CD4-positive, alpha-beta T cell (primary cell): ENCODE measurements around the gene COG2. TPM values are rescaled to one million over a fixed set of nuclear protein-coding genes. Genes with fewer than 3 reads are reported as not detected.

Experiments
- ATAC-seq: fragments of 200-7000 bp; cut with Tn5 transposase; one replicate; pipeline ENCODE4 v1.10.0; 2022; ENCODE audit warnings: mild to moderate bottlenecking; ENCODE audit not compliant: poor library complexity
- CTCF ChIA-PET: fragments of 350-600 bp; sonication (Branson Sonifier 250); formaldehyde crosslinking; loops from one replicate; lab custom pipeline; 2021; ENCODE audit warnings: antibody characterized with exemption, inconsistent platforms; lab: Charles Lee
- POLR2A ChIA-PET: fragments of 350-600 bp; sonication (Branson Sonifier 250); formaldehyde crosslinking; loops from one replicate; lab custom pipeline; 2021; ENCODE audit warnings: antibody characterized with exemption, inconsistent platforms; lab: Charles Lee
- DNase-seq, 14 experiments: peaks; one replicate each; pipeline ENCODE4 v3.0.0-alpha.2; 2013 to 2020; ENCODE audit warnings: mixed read lengths in 2 of 14
- H3K27ac ChIP-seq, 2 donors: one replicate each; pipeline versions ENCODE4 v1.5.1 to v1.7.0; 2013; ENCODE audit warnings: low read length in 2 of 2, low read depth in 1 of 2, mild to moderate bottlenecking in 1 of 2
- H3K27me3 ChIP-seq, 2 experiments: 1 replicate in 1 of 2; 2 replicates in 1 of 2; pipeline versions ENCODE4 v1.6.1 to v1.7.0; 2013; ENCODE audit warnings: low read length in 2 of 2, control low read depth in 1 of 2, mild to moderate bottlenecking in 1 of 2, moderate library complexity in 1 of 2; ENCODE audit not compliant: insufficient read depth in 2 of 2, control insufficient read depth in 1 of 2
- H3K36me3 ChIP-seq: one replicate; pipeline ENCODE4 v1.6.1; 2013; ENCODE audit warnings: low read length, control low read depth; ENCODE audit not compliant: insufficient read depth
- H3K4me1 ChIP-seq: one replicate; pipeline ENCODE4 v1.6.1; 2013; ENCODE audit warnings: low read length, control low read depth; ENCODE audit not compliant: insufficient read depth
- H3K4me3 ChIP-seq: one replicate; pipeline ENCODE4 v1.5.1; 2013; ENCODE audit warnings: mild to moderate bottlenecking, low read length, moderate library complexity
- H3K9me3 ChIP-seq, 2 experiments: 1 replicate in 1 of 2; 2 replicates in 1 of 2; pipeline versions ENCODE4 v1.6.1 to v1.7.0; 2013; ENCODE audit warnings: low read length in 2 of 2, mild to moderate bottlenecking in 2 of 2, control low read depth in 1 of 2, moderate library complexity in 1 of 2; ENCODE audit not compliant: control insufficient read depth in 1 of 2, insufficient read depth in 1 of 2
- H3K27ac Mint-ChIP-seq: one replicate; pipeline ENCODE4 v1.8.0; 2020; ENCODE audit warnings: mixed read lengths
- H3K27me3 Mint-ChIP-seq: one replicate; pipeline ENCODE4 v1.8.0; 2021; ENCODE audit warnings: mixed read lengths
- H3K36me3 Mint-ChIP-seq: one replicate; pipeline ENCODE4 v1.8.0; 2021; ENCODE audit warnings: low read depth, mixed read lengths
- H3K4me1 Mint-ChIP-seq: one replicate; pipeline ENCODE4 v1.8.0; 2021; ENCODE audit warnings: low read depth, mixed read lengths
- H3K4me3 Mint-ChIP-seq: one replicate; pipeline ENCODE4 v1.8.0; 2020; ENCODE audit warnings: mild to moderate bottlenecking, mixed read lengths
- H3K9me3 Mint-ChIP-seq: one replicate; pipeline ENCODE4 v1.8.0; 2020; ENCODE audit warnings: mixed read lengths
- CTCF ChIP-seq: fragments of 200-600 bp; IDR thresholded peaks from one replicate; pipeline ENCODE4 v1.8.0; 2022; ENCODE audit warnings: antibody characterized with exemption, mild to moderate bottlenecking
- intact Hi-C, 2 experiments: fragments of 100-400 bp; cut with DNase I in 1 of 2; cut with micrococcal nuclease in 1 of 2; formaldehyde crosslinking; loops; one replicate each; pipeline versions ENCODE4 v1.15.1 to v1.9.0; 2023 to 2025; cut with DNase I, micrococcal nuclease
- total RNA-seq, 174 experiments: library from RNA in 2 of 174; stranded (reverse) in 2 of 174; gene quantifications; one replicate each; pipeline ENCODE4 v1.2.3 and lab custom pipeline; 2021 to 2026

COG2 gene
- total RNA-seq, 2 experiments from 2014 or later, result 17.3 to 21.4 TPM

GRCh38 chr1:230595181-230595580, 47.1 kb upstream of the COG2 start:
- H3K9me3 Mint-ChIP-seq, result no peaks in the 10 kb centered on the region
- TF ChIP-seq CTCF, result no peak
- H3K27me3 Mint-ChIP-seq, result peaks cover 39% of the 10 kb centered on the region
- Histone ChIP-seq H3K4me3 (no peak overlapping the region), H3K27ac (no peak overlapping the region), H3K36me3 (no peaks in the 10 kb centered on the region), H3K27me3 (peaks cover 6 to 19% of the 10 kb centered on the region in 2 experiments), H3K9me3 (no peaks in the 10 kb centered on the region), H3K4me1 (no peaks in the 10 kb centered on the region)
- DNase-seq, result no peak
- no peak overlapping the region for H3K27ac Mint-ChIP-seq
- no peaks in the 10 kb centered on the region for H3K4me1 Mint-ChIP-seq
- no peaks in the 10 kb centered on the region for H3K36me3 Mint-ChIP-seq
- intact Hi-C loops, result no loop called here
- no peak overlapping the region for H3K4me3 Mint-ChIP-seq
- CTCF ChIA-PET, result no interaction called here
- no peak for ATAC-seq
- POLR2A ChIA-PET, result no interaction called here

GRCh38 chr1:230596306-230596705, 46.0 kb upstream of the COG2 start:
- ChIA-PET CTCF (no interaction called here), POLR2A (no interaction called here)
- H3K27me3 ChIP-seq, result peaks cover 6 to 20% of the 10 kb centered on the region in 2 experiments
- Mint-ChIP-seq H3K4me3 (no peak overlapping the region), H3K36me3 (no peaks in the 10 kb centered on the region), H3K4me1 (no peaks in the 10 kb centered on the region), H3K27me3 (peaks cover 39% of the 10 kb centered on the region), H3K27ac (no peak overlapping the region), H3K9me3 (no peaks in the 10 kb centered on the region)
- DNase-seq, result no peak
- no peaks in the 10 kb centered on the region for H3K36me3 ChIP-seq
- H3K9me3 ChIP-seq, result no peaks in the 10 kb centered on the region
- no peak for ATAC-seq
- no peak overlapping the region for H3K27ac ChIP-seq
- H3K4me1 ChIP-seq, result no peaks in the 10 kb centered on the region
- no peak for TF ChIP-seq CTCF
- intact Hi-C loops, result no loop called here
- no peak overlapping the region for H3K4me3 ChIP-seq

GRCh38 chr1:230598745-230599144, 43.5 kb upstream of the COG2 start:
- no peak overlapping the region for H3K4me3 Mint-ChIP-seq
- no peak for ATAC-seq
- Histone ChIP-seq H3K4me3 (no peak overlapping the region), H3K4me1 (no peaks in the 10 kb centered on the region), H3K36me3 (no peaks in the 10 kb centered on the region), H3K27me3 (peaks cover 6 to 16% of the 10 kb centered on the region in 2 experiments), H3K27ac (no peak overlapping the region), H3K9me3 (no peaks in the 10 kb centered on the region)
- H3K27me3 Mint-ChIP-seq, result peaks cover 21% of the 10 kb centered on the region
- H3K36me3 Mint-ChIP-seq, result no peaks in the 10 kb centered on the region
- TF ChIP-seq CTCF, result no peak
- no peaks in the 10 kb centered on the region for H3K9me3 Mint-ChIP-seq
- ChIA-PET CTCF (no interaction called here), POLR2A (no interaction called here)
- intact Hi-C loops, result no loop called here
- H3K4me1 Mint-ChIP-seq, result no peaks in the 10 kb centered on the region
- no peak overlapping the region for H3K27ac Mint-ChIP-seq
- DNase-seq, result no peak
